Activated B cell treated with CpG ODN at 0.5 μM for 24 hours (primary cell): ENCODE results near the gene WDR45B. TPM values are rescaled to one million over a fixed set of nuclear protein-coding genes. Genes with fewer than 3 reads are reported as not detected.
"Not testable (repeated sequence)": the region's sequence is repeated elsewhere in the genome, so short reads cannot be mapped to it uniquely, and the experiment has no call there.

Source experiments
- ATAC-seq: fragments of 200-7000 bp; cut with Tn5 transposase; one replicate; pipeline ENCODE4 v1.10.0; 2021; ENCODE audit warnings: low read depth, mild to moderate bottlenecking, moderate library complexity
- CTCF ChIA-PET: fragments of 350-600 bp; sonication (Branson Sonifier 250); formaldehyde crosslinking; loops from one replicate; lab custom pipeline; 2021; ENCODE audit warnings: antibody characterized with exemption; lab: Charles Lee
- POLR2A ChIA-PET: fragments of 350-600 bp; sonication (Branson Sonifier 250); formaldehyde crosslinking; loops from one replicate; lab custom pipeline; 2021; ENCODE audit warnings: antibody characterized with exemption; lab: Charles Lee
- DNase-seq: peaks from one replicate; pipeline ENCODE4 v3.0.0; 2022
- H3K27ac Mint-ChIP-seq: one replicate; pipeline ENCODE4 v1.8.0; 2020; ENCODE audit warnings: mixed read lengths
- H3K27me3 Mint-ChIP-seq: one replicate; pipeline ENCODE4 v1.8.0; 2021; ENCODE audit warnings: mixed read lengths
- H3K36me3 Mint-ChIP-seq: one replicate; pipeline ENCODE4 v1.8.0; 2021; ENCODE audit warnings: low read depth, mixed read lengths
- H3K4me1 Mint-ChIP-seq: one replicate; pipeline ENCODE4 v1.8.0; 2021; ENCODE audit warnings: mixed read lengths
- H3K4me3 Mint-ChIP-seq: one replicate; pipeline ENCODE4 v1.8.0; 2020; ENCODE audit warnings: mild to moderate bottlenecking, mixed read lengths
- H3K9me3 Mint-ChIP-seq: one replicate; pipeline ENCODE4 v1.8.0; 2020; ENCODE audit warnings: mixed read lengths
- CTCF ChIP-seq: fragments of 200-600 bp; IDR thresholded peaks from one replicate; pipeline ENCODE4 v1.8.0; 2022; ENCODE audit warnings: antibody characterized with exemption, mild to moderate bottlenecking
- intact Hi-C: fragments of 100-400 bp; cut with micrococcal nuclease; formaldehyde crosslinking; loops from one replicate; pipeline ENCODE4 v1.15.1; 2024
- total RNA-seq: library from RNA; stranded (reverse); gene quantifications from 2 replicates; pipeline ENCODE4 v1.2.3, GENCODE V29; 2022

WDR45B gene
- total RNA-seq, 1 donor from 2014 or later = 51.2 TPM

GRCh38 chr17:82587234-82588086 lies 60.8 kb downstream of the WDR45B start:
- Mint-ChIP-seq H3K4me1 (peaks cover 27% of the 10 kb centered on the region), H3K27ac (peak overlapping the region; percentile 80), H3K4me3 (peak overlapping the region; percentile 55), H3K27me3 (no peaks in the 10 kb centered on the region), H3K36me3 (peaks cover 41% of the 10 kb centered on the region), H3K9me3 (no peaks in the 10 kb centered on the region)
- ATAC-seq = peak; percentile 65
- no peak for DNase-seq
- intact Hi-C loops = no loop called here
- no peak for TF ChIP-seq CTCF
- CTCF ChIA-PET = no interaction called here
- POLR2A ChIA-PET = no interaction called here

- Mint-ChIP-seq H3K4me3 (peak overlapping the region; percentile 55), H3K27ac (peak overlapping the region; percentile 80), H3K9me3 (no peaks in the 10 kb centered on the region), H3K27me3 (no peaks in the 10 kb centered on the region), H3K36me3 (peaks cover 48% of the 10 kb centered on the region), H3K4me1 (peaks cover 20% of the 10 kb centered on the region)
- ChIA-PET CTCF (no interaction called here), POLR2A (no interaction called here)
- no peak for DNase-seq
- TF ChIP-seq CTCF = no peak
- ATAC-seq = no peak
- intact Hi-C loops = no loop called here
Measured at GRCh38 chr17:82586576-82587233, 61.5 kb downstream of the WDR45B start.

GRCh38 chr17:82585935-82586575 lies 62.2 kb downstream of the WDR45B start:
- H3K27me3 Mint-ChIP-seq, CTCF ChIA-PET, ATAC-seq, H3K27ac Mint-ChIP-seq, intact Hi-C loops, DNase-seq, H3K9me3 Mint-ChIP-seq, POLR2A ChIA-PET, H3K4me3 Mint-ChIP-seq: not testable (repeated sequence)
- Mint-ChIP-seq H3K4me1 (peaks cover 18% of the 10 kb centered on the region), H3K36me3 (peaks cover 50% of the 10 kb centered on the region)

GRCh38 chr17:82583720-82584234 lies 64.5 kb downstream of the WDR45B start:
- H3K36me3 Mint-ChIP-seq = peaks cover 55% of the 10 kb centered on the region
- peaks cover 18% of the 10 kb centered on the region for H3K4me1 Mint-ChIP-seq
- H3K4me3 Mint-ChIP-seq = no peak overlapping the region
- ChIA-PET CTCF (no interaction called here), POLR2A (no interaction called here)
- no peaks in the 10 kb centered on the region for H3K9me3 Mint-ChIP-seq
- ATAC-seq (no peak), DNase-seq (no peak)
- no peak for TF ChIP-seq CTCF
- H3K27ac Mint-ChIP-seq = no peak overlapping the region
- H3K27me3 Mint-ChIP-seq = no peaks in the 10 kb centered on the region
- intact Hi-C loops = no loop called here

- intact Hi-C loops = no loop called here
- CTCF ChIA-PET = no interaction called here
- Mint-ChIP-seq H3K27me3 (no peaks in the 10 kb centered on the region), H3K36me3 (peaks cover 56% of the 10 kb centered on the region), H3K9me3 (no peaks in the 10 kb centered on the region), H3K4me3 (no peak overlapping the region), H3K27ac (no peak overlapping the region), H3K4me1 (peaks cover 15% of the 10 kb centered on the region)
- ATAC-seq (no peak), DNase-seq (no peak)
- POLR2A ChIA-PET = no interaction called here
- no peak for TF ChIP-seq CTCF
Measured at GRCh38 chr17:82582709-82583108, 65.5 kb downstream of the WDR45B start.
